ENCODE data around the gene ATP8B2. TPM values are rescaled to one million over a fixed set of nuclear protein-coding genes. Genes with fewer than 3 reads are reported as not detected.
"Not testable (repeated sequence)": the region's sequence is repeated elsewhere in the genome, so short reads cannot be mapped to it uniquely, and the experiment has no call there.

Gene ATP8B2
- polyA plus RNA-seq, 4 donors, result 24.4 to 45.4 (median 28.3) TPM

DNA sequence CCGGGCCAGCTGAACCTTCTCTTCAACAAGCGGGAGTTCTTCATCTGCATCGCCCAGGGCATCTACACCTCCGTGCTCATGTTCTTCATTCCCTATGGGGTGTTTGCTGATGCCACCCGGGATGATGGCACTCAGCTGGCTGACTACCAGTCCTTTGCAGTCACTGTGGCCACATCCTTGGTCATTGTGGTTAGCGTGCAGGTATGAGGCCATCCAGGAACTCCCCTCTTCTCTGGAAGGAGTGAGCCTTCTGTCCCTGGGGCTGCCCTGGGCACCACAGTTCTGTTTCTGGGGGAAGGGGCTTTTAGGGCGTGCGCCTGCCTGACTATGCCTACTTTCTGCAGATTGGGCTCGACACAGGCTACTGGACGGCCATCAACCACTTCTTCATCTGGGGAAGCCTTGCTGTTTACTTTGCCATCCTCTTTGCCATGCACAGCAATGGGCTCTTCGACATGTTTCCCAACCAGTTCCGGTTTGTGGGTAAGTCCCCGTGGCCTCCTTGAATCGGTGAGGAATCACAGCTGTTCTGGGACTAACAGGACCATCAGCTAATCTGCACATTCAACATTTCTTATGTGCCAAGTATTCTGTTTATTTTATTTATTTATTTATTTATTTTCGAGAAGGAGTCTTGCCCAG is 21.1 kb downstream of the ATP8B2 start:
- no peak for DNase-seq (ENCODE audit: low read depth in 4 of 4, low spot score in 3 of 4)

DNA sequence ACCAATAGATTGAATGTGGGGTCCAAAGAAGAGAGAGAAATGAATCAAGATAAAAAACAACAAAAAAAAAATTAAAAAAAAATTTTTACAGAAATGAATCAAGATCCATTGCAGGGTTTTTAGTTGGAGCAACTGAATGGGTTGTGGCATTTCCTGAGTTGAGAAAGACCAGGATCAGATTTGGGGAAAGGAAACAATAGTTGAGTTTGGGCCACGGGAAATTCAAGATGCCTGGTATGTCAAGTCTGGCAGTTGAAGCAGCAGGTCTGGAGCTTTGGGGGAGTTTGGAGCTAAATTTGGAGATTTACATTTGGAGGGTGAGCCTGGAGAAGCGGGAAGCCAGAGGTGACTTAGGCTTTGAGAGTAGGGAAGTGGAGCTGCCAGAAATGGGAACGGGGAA is 22.6 kb downstream of the ATP8B2 start:
- DNase-seq (ENCODE audit: low read depth in 4 of 4, low spot score in 3 of 4), result no peak

DNA sequence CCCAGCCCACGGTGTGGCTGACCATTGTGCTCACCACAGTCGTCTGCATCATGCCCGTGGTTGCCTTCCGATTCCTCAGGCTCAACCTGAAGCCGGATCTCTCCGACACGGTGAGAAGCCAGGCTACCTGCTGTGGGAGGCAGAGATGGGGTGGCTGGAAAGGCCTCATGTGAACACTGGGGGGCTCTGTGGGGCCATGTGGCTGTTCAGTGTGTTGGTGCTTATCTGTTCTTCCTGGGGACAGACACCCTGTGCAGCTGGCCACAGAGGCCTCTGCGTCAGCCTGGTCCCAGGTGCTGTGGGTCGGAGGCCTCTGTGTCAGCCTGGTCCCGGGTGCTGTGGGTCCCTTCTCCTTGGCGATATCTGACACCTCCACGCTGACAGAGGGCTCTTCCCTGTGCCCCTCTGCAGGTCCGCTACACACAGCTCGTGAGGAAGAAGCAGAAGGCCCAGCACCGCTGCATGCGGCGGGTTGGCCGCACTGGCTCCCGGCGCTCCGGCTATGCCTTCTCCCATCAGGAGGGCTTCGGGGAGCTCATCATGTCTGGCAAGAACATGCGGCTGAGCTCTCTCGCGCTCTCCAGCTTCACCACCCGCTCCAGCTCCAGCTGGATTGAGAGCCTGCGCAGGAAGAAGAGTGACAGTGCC is 23.2 kb downstream of the ATP8B2 start:
- no peak for DNase-seq (ENCODE audit: low read depth in 4 of 4, low spot score in 3 of 4)

DNA sequence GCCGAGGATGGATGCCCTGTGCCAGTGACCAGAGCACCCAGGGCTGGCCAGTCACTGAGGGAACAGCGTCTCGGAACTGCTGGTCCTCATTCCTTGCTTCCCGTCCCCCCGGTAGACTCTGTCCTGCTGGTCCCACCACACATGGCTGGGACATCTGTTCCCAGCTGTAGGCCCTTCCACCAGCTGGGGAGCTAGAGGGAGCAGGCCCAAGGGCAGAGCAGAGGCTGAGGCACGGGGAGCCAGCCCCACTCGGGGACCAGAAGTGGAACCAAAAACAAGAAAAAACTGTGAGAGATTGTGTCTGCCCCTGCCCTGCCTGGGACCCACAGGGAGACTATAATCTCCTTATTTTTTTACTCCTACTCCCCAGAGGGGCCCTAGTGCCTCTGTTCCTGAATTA is 23.8 kb downstream of the ATP8B2 start:
- no peak for DNase-seq (ENCODE audit: low read depth in 4 of 4, low spot score in 3 of 4)

DNA sequence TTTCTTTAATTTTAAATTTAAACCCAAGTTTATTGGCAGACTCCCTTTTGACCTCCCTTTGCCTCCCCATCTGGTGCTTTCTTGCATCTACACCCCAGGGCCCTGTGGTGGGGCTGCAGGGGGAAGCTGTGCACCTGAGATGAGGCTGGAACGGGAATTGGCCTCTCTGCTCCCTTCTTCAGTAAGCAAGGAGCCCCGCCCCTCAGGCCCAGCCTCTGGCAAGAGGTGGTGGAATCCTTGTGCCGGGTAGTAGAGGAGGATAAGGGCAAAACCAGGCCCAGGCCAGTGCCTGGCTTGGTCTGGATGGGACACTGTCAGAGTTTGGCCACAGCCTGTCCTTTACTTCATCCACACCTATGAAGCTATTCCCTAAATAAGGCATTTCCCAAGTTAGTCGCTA is 25.1 kb downstream of the ATP8B2 start:
- no peak for DNase-seq (ENCODE audit: low read depth in 4 of 4, low spot score in 3 of 4)

DNA sequence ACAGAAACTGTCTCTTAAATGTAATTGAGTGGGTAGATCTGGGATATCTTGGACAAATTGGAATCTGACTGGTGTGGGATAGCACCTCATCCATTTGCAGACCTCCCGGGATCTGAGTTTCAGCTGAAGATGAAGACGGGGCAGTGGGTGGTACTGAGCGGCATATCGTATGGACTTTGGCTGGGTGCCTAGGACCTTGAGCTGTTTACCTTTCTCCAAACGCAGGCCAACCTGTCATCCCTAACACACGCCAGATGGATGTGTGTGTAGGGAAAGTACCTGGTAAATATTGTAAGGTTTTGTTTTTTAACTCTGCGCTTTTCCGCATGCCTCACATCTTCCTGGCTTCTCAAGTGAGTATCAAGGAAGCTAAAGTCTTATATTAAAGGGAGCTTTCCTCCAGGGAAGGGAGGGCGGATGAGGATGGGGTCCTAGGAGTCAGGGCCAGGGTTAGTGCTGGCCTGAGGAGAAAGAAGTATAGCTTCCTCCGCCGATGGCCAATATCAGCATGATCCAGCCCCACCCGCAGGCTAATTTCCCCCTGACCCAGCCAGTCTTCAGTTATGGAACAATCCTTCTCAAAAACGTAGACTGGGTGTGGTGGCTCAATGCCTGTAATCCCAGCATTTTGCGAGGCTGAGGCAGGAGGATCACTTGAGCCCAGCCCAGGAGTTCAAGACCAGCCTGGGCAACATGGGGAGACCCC is 26.2 kb downstream of the ATP8B2 start:
- DNase-seq (ENCODE audit: low read depth in 4 of 4, low spot score in 3 of 4), result no peak

DNA sequence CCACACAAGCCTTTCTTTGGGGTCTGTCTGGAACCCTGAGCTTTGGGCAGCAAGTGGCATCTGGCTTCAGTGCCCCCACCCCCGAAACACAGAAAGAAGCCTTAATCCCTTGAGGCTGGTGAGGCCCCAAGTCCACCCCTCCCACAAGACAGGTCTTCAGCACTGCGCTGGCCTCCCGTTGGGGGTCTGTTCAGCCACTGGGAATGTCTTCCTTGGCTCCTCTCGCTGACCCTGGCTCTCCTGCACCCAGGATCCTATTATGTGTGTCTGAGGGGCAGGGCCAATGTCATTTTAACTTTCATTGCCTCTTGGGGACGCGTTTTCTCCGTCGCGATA is 26.9 kb downstream of the ATP8B2 start:
- no peak for DNase-seq (ENCODE audit: low read depth in 4 of 4, low spot score in 3 of 4)

DNA sequence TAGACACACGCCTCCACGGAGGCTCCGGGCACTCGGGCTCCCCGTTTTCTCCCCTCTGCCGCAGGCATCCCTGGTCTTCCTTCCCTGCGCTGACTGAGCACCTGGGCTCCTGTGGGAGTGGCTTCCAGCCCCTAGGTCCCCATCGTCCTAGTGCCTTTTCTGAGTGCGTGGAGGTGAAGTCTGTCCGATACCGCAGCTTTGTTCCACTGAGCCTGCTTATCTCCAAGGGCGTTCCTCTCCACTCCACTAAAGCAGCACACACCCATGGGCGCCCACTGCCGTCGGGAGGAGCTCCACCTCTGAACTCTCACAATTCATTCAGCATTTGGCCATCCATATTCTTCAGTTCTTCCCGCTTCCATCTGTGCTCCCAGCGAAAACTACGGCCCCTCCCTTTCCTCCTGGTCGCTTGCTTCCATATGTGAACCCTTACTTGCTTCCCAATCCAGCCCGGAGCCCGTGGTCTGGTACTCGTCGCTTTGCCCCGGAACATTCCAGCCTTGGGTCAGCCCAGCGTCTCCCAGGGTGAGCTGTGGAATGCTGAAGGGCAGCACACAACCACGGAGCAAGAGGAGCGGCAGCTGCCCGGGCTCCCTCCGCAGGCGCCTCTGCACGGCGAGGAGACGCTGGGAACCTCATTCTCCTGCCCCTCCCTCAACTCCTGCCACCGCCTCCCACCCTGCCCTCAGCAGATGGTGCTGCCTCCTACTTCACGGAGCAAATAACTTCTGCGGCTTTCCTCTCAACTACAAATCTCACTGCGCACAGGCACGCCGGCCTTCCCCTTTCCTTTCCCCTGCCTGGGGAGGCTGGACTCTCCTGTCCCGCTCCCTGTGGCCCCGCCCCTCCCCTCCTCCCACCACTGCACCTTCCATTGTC is 27.5 kb downstream of the ATP8B2 start:
- DNase-seq (ENCODE audit: low read depth in 4 of 4, low spot score in 3 of 4), result no peak

DNA sequence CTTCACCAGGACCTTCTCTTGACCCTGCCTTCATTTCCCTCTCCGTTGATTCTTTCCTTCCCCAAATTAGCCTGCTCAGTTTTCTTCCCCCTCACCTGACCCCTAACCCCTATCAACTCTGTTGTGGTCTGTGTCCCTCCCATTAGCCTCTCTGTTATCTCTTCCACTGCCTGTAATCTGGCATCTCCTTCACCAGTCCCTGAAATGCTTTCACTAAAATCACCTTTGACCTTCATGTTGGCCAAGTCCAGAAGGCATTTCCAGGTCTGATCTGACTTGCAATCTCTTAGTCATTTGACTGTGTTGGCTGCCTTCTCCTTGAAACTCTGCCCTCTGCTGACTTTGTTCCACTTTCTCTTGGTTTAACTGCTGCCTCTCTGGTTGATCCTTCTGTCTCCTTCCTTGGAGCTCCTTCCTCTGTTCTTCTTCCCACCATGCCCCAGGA is 28.2 kb downstream of the ATP8B2 start:
- DNase-seq (ENCODE audit: low read depth in 4 of 4, low spot score in 3 of 4), result no peak

DNA sequence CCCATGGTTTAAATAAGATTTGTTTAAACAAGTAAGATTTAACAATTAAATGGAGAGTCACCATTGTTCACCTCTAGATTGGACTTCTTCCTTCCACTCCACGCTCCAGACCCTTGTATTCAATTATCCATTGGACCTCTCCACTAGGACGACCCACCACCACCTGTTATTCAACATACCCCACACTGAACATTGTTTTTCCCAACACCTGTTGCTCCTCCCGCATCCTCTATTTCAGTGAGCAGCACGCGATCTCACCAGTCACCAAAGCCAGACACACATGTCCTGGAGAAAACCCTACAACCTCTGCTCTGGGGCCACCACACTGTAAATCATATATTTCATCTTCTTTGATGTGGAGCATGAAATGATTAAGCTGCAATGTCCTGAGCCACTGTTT is 28.6 kb downstream of the ATP8B2 start:
- DNase-seq (ENCODE audit: low read depth in 4 of 4, low spot score in 3 of 4), result no peak

DNA sequence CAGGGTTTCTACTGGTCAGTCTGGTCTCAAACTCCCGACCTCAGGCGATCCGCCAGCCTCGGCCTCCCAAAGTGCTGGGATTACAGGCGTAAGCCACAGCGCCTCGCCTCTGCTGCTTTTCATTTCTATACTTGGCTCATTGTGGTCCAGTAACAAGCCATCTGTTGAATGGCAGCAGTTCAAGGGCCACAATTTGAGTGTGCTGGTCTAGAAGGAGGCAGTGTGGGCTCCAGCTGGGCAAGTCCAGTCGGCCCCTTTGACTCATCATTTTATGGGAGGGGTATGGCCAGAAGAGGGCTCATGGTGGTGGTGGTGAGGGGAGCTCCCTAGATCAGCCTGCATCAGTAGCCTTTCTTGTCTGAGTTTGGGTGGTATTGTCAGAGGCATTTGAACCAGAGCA is 33.2 kb downstream of the ATP8B2 start:
- DNase-seq (ENCODE audit: low read depth in 4 of 4, low spot score in 3 of 4), result no peak

DNA sequence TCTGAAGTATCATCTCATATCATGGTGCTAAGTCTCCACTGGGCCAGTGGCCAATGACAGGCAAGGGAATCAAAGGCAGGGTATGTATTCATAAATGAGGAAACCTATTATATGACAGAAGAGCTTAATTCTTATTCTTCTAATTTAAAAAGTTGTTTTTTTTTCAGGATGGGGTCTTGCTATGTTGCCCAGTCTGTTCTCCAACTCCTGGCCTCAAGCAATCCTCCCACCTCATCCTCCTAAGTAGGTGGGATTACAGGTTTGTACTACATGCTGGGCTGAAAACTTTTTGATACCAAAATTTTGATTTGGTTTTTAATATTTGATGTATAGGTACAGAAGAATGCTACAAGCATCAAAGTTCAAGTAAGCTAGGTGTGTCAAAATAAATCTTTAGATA is 35.0 kb downstream of the ATP8B2 start:
- DNase-seq (ENCODE audit: low read depth in 4 of 4, low spot score in 3 of 4), result no peak

DNA sequence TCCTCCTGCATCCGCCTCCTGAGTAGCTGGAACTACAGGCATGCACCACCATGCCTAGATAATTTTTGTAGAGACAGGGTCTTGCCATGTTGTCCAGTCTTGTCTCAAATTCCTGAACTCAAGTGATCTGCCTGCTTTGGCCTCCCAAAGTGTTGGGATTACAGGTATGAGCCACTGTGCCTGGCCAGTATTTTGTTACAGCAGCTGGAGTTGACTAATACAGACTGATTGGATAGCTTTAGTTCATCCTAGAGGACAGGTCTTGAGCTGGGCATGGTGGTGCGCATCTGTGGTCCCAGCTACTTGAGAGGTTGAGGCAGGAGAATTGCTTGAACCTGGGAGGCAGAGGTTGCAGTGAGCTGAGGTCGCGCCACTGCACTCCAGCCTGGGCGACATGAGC is 35.6 kb downstream of the ATP8B2 start:
- not testable (repeated sequence) for DNase-seq (ENCODE audit: low read depth in 4 of 4, low spot score in 3 of 4)

DNA sequence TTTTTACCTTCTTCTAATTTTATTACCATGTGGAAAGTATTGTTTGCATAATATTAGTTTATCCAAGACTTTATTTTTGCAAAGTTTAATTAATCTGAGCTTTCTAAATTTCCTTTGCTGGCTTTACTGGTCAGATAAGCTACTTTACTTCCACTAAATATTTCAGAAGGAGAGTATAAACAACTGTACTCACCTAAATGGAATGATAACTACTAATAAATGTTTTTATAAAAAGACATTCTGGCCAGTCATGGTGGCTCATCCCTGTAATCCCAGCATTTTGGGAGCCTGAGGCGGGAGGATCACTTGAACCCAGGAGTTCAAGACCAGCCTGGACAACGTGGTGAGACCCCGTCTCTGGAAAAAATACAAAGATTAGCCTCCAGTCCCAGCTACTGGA is 36.0 kb downstream of the ATP8B2 start:
- no peak for DNase-seq (ENCODE audit: low read depth in 4 of 4, low spot score in 3 of 4)

DNA sequence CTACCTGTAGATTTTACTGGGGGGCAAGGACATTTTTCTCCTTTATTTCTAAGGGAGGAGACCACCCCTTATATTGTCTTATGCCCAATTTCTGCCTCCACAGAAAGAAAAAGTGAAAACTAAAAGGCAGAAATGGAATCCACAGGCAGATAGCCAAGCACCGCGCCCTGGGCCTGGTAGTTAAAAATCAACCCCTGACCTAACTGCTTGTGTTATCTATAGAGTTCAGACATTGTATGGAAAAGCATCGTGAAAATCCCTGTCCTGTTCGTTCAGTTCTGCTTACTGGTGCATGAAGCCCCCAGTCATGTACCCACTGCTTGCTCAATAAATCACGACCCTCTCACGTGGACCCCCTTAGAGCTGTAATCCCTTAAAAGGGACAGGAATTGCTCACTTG is 46.1 kb downstream of the ATP8B2 start:
- no peak for DNase-seq (ENCODE audit: low read depth in 4 of 4, low spot score in 3 of 4)

DNA sequence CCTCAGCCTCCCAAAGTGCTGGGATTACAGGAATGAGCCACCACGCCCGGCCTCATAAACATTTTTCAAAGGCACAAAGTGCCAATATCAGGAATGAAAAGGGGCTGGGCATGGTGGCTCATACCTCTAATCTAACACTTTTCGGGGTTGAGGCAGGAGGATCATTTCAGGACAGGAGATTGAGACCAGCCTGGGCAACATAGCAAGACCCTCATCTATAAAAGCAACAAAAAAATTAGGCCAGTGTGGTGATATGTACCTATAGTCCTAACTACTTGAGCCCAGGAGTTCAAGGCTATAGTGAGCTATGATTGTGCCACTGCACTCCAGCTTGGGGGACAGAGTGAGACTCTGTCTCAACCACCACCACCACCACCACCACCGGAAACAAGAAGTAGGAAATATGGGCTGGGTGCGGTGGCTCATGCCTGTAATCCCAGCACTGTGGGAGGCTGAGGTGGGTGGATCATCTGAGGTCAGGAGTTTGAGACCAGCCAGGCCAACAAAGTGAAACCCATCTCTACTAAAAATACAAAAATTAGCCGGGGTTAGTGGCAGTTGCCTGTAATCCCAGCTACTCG is 48.5 kb downstream of the ATP8B2 start:
- not testable (repeated sequence) for DNase-seq (ENCODE audit: low read depth in 4 of 4, low spot score in 3 of 4)

DNA sequence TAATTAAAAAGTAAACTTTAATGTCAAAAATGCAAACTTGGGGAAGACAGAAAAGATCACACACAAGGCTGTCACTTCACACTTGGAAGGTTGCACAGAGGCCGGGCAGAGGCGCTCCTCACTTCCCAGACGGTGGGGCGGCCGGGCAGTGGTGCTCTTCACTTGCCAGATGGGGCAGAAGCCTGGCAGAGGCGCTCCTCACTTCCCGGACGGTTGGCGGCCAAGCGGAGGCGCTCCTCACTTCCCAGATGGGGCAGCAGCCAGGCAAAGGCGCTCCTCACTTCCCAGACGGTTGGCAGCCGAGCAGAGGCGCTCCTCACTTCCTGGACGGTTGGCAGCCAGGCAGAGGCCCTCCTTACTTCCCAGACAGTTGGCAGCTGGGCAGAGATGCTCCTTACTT is 54.0 kb downstream of the ATP8B2 start:
- DNase-seq (ENCODE audit: low read depth in 4 of 4, low spot score in 3 of 4), result no peak

DNA sequence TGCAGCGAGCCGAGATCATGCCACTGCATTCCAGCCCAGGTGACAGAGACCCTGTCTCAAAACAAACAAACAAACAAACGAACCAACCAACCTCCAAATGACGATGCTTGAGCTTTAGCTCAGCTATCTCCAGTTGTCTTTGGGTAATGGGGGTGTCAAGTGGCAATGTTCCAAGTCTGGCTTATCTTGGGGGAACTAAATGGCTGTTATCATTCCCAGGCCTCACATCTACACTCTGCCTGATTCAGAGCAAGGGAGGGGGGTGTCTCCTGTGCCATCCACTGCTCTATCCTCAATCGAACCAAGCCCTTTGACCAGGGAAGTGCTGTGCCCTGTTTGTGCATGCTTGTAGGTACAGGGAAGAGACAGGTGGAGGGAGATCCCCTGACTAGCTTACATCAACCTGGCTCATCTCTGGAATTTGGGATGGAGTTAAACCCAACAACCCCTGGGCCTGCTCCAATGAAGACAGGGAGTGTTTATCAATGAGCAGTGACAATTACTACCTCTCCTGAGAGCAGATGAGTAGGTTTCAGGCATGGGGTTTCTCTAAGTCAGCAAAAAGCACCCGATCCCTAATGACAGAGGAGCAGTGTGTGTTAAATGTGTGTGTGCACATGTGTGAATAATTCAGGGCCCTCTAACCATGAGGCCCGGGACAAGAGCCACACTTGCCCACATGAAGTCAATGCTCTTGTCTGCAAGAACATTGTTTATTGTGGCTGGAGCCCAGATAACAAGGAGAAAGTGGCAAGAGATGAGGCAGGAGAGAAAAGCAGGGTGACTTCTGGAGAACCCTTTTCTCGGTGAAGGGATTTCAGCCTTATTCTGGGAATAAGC is 59.5 kb downstream of the ATP8B2 start:
- no peak for DNase-seq (ENCODE audit: low read depth in 4 of 4, low spot score in 3 of 4)

DNA sequence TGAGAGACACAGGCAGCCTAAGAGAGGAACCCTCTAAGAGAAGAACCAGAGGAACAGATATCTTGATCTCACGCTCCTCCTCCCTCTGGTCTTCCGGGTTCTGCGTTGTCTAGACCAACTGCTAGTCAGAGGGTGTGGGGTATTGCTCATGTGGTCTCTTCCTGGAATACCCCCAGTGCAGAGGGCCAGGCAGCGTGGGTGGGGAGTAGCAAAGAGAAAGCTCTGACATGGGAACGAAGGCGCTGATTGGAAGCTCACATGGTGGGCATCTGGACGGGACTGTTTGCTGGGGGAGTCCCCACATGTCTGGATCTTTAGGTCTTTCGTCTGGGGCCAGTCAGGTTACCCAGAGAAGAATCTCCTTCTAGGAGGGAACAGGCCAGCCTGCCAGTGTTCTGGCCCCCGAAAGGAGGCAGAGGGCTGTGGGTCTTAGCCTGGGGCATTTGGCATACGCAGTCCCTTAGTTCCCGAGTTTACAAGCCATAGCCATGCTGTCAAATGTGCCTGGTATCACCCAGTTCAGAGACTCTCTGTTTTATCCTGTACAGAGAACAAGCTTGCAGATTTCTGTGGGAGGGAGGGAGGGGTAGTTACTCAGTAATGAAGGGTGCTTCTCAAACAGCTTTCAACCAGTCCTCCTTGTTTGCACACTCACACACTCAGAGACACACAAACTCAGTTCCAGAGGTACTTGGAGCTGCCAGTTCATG is 61.5 kb downstream of the ATP8B2 start:
- no peak for DNase-seq (ENCODE audit: low read depth in 4 of 4, low spot score in 3 of 4)

Data from left renal pelvis (tissue), 4 donors.